Panc1 (cell line): ENCODE data around the gene BCAS3. TPM values are rescaled to one million over a fixed set of nuclear protein-coding genes. Genes with fewer than 3 reads are reported as not detected.

Experiments
- ATAC-seq: fragments of 200-7000 bp; cut with Tn5 transposase; 2 replicates; pipeline ENCODE4 v1.9.1; 2020; ENCODE audit warnings: mild to moderate bottlenecking, moderate library complexity
- BruUV-seq: library from RNA; stranded (reverse); fragments of 400-500 nt; replicated peaks from 2 replicates; lab custom pipeline; 2021; lab: Mats Ljungman, UMichigan
- CTCF ChIA-PET: fragments of 300-600 bp; sonication (Branson Sonifier 250); formaldehyde crosslinking; loops from one replicate; lab custom pipeline; 2022; ENCODE audit warnings: antibody characterized with exemption; lab: Charles Lee
- POLR2A ChIA-PET: fragments of 300-600 bp; sonication (Branson Sonifier 250); formaldehyde crosslinking; loops from one replicate; lab custom pipeline; 2022; ENCODE audit warnings: antibody characterized with exemption; lab: Charles Lee
- DNase-seq: peaks from one replicate; pipeline ENCODE4 v3.0.0-alpha.2; 2010; ENCODE audit warnings: low read depth, low spot score
- H3K27ac ChIP-seq: 2 replicates; pipeline ENCODE4 v1.5.1; 2011; ENCODE audit warnings: mild to moderate bottlenecking, low read length, inconsistent platforms
- H3K27me3 ChIP-seq: fragments of 200-500 bp; sonication (Bioruptor generic); 2 replicates; pipeline ENCODE4 v1.6.0; 2014; ENCODE audit warnings: low read length, inconsistent platforms; ENCODE audit not compliant: control insufficient read depth, insufficient read depth
- H3K36me3 ChIP-seq: fragments of 200-500 bp; sonication (Bioruptor generic); 2 replicates; pipeline ENCODE4 v1.5.1; 2014; ENCODE audit warnings: inconsistent platforms, mild to moderate bottlenecking, low read length, moderate library complexity; ENCODE audit not compliant: control insufficient read depth, insufficient read depth
- H3K4me1 ChIP-seq: 2 replicates; pipeline ENCODE4 v1.5.1; 2011; ENCODE audit warnings: inconsistent platforms, mild to moderate bottlenecking, low read length, moderate library complexity; ENCODE audit not compliant: control insufficient read depth, insufficient read depth
- H3K4me3 ChIP-seq, 2 experiments: 2 replicates each; pipeline ENCODE4 v1.5.1; 2011 to 2012; ENCODE audit warnings: low read depth in 2 of 2, low read length in 2 of 2, mild to moderate bottlenecking in 2 of 2, inconsistent platforms in 1 of 2, moderate library complexity in 1 of 2
- H3K9me3 ChIP-seq: fragments of 200-500 bp; sonication (Bioruptor generic); 2 replicates; pipeline ENCODE4 v1.5.1; 2014; ENCODE audit warnings: low read depth, mild to moderate bottlenecking, inconsistent platforms, low read length, moderate library complexity; ENCODE audit not compliant: control insufficient read depth, insufficient read depth
- CTCF ChIP-seq: fragments of 450-650 bp; IDR thresholded peaks from 2 replicates; pipeline ENCODE4 v1.5.1; 2017; ENCODE audit warnings: mild to moderate bottlenecking
- POLR2AphosphoS5 ChIP-seq: IDR thresholded peaks from 2 replicates; pipeline ENCODE4 v1.6.1; 2012; ENCODE audit warnings: mild to moderate bottlenecking, low read depth, low read length, moderate library complexity
- REST ChIP-seq, 2 experiments: IDR thresholded peaks; 2 replicates each; pipeline ENCODE4 v1.6.1; 2011 to 2012; ENCODE audit warnings: low read depth in 2 of 2, control low read depth in 1 of 2, low read length in 1 of 2, mild to moderate bottlenecking in 1 of 2, moderate library complexity in 1 of 2; ENCODE audit not compliant: insufficient read depth in 1 of 2
- SIN3A ChIP-seq: IDR thresholded peaks from 2 replicates; pipeline ENCODE4 v1.6.1; 2012; ENCODE audit warnings: low read depth, mild to moderate bottlenecking, low read length, moderate library complexity, borderline replicate concordance; ENCODE audit not compliant: insufficient read depth
- TCF7L2 ChIP-seq: IDR thresholded peaks from 2 replicates; pipeline ENCODE4 v1.6.1; 2011; ENCODE audit warnings: mild to moderate bottlenecking, low read depth, low read length, inconsistent platforms
- in situ Hi-C: cut with HindIII; loops from 2 replicates; pipeline ENCODE4 v1.10.0; 2016; ENCODE audit warnings: low sequenced_read_pairs, low pct_unique_long_range_greater_than_20kb
- intact Hi-C: fragments of 100-400 bp; cut with micrococcal nuclease; formaldehyde crosslinking; loops from one replicate; pipeline ENCODE4 v1.10.0; 2022; ENCODE audit not compliant: unreplicated experiment
- total RNA-seq: library from RNA; stranded (reverse); gene quantifications from one replicate; pipeline ENCODE4 v1.2.1, GENCODE V29; 2021; ENCODE audit not compliant: unreplicated experiment

Gene BCAS3
- total RNA-seq, 1 experiment from 2014 or later: 9.3 TPM

GRCh38 chr17:61387511-61388305 is 710.1 kb downstream of the BCAS3 start:
- Histone ChIP-seq H3K27me3 (no peaks in the 10 kb centered on the region), H3K4me3 (no peak overlapping the region), H3K27ac (no peak overlapping the region; the same call in 1 of the 2 replicates), H3K4me1 (peaks cover 29% of the 10 kb centered on the region), H3K36me3 (no peaks in the 10 kb centered on the region), H3K9me3 (no peaks in the 10 kb centered on the region)
- no peak for ATAC-seq
- in situ Hi-C loops (no loop called here), intact Hi-C loops (no loop called here)
- ChIA-PET POLR2A (interaction anchor here (0.6 kb wide), 1 partner anchor 64 kb away, joined by 3 read pairs; no protein-coding TSS in a partner anchor), CTCF (no interaction called here)
- TF ChIP-seq REST (IDR thresholded peaks at IDR 0.05; ENCODE audit: insufficient read depth in 1 of 2, low read depth in 2 of 2, low read length in 1 of 2) (no peak), TCF7L2 (no peak), CTCF (no peak), SIN3A (no peak), POLR2AphosphoS5 (no peak)
- BruUV-seq: no TSS peak
- DNase-seq: no peak

GRCh38 chr17:61388561-61389356 is 711.1 kb downstream of the BCAS3 start:
- Histone ChIP-seq H3K4me3 (no peak overlapping the region), H3K27me3 (no peaks in the 10 kb centered on the region), H3K36me3 (no peaks in the 10 kb centered on the region), H3K27ac (peak overlapping the region; percentile 57), H3K9me3 (no peaks in the 10 kb centered on the region), H3K4me1 (peaks cover 34% of the 10 kb centered on the region)
- ATAC-seq: no peak
- ChIA-PET CTCF (no interaction called here), POLR2A (no interaction called here)
- no peak for DNase-seq
- no peak for TF ChIP-seq POLR2AphosphoS5
- TF ChIP-seq CTCF: no peak
- TF ChIP-seq REST (IDR thresholded peaks at IDR 0.05; ENCODE audit: insufficient read depth in 1 of 2, low read depth in 2 of 2, low read length in 1 of 2): no peak
- TF ChIP-seq SIN3A: no peak
- TF ChIP-seq TCF7L2: no peak
- no TSS peak for BruUV-seq
- in situ Hi-C loops (no loop called here), intact Hi-C loops (no loop called here)
